Tibial nerve (tissue), 3 donors: ENCODE data around the gene GNG7.

Experiments used
- CTCF ChIP-seq, 5 experiments: fragments of 200-600 bp in 3 of 5; fragments of 450-650 bp in 2 of 5; sonication (generic) in 3 of 5; IDR thresholded peaks; one replicate each; pipeline ENCODE4 v1.5.1; 2016 to 2019; ENCODE audit warnings: antibody characterized with exemption in 5 of 5, mild to moderate bottlenecking in 3 of 5, moderate library complexity in 2 of 5
- POLR2A ChIP-seq, 2 donors: fragments of 450-650 bp; IDR thresholded peaks; one replicate each; pipeline ENCODE4 v1.6.1; 2017; ENCODE audit warnings: antibody characterized with exemption in 2 of 2, mild to moderate bottlenecking in 2 of 2, moderate library complexity in 2 of 2

GRCh38 chr19:2732883-2733282 is 30.4 kb upstream of the GNG7 start:
- TF ChIP-seq CTCF (IDR thresholded peaks at IDR 0.05) = no peak
- TF ChIP-seq POLR2A (IDR thresholded peaks at IDR 0.05) = no peak
